GM12872 (cell line): ENCODE results near the gene NKPD1.

ENCODE experiments used
- TF ChIP-seq, protein P1 (sequence below): IDR thresholded peaks from 3 replicates; pipeline ENCODE4 v1.5.1; 2011; ENCODE audit warnings: low read depth, mild to moderate bottlenecking, low read length, moderate library complexity; ENCODE audit not compliant: insufficient read depth

Gene NKPD1

DNA sequence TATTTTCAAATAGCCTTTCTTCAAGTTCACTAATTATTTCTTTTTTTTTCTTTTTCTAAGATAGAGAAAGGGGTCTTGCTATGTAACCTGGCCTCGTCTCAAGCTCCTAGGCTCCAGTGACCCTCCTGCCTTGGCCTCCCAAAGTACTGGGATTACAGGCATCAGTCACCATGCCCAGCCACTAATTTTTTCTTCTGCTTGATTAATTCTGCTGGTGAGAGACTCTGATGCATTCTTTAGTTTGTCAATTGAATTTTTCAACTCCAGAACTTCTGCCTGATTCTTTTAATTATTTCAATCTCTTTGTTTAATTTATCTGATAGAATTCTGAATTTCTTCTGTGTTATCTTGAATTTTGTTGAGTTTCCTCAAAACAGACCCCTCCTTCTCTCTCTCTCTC is 29.2 kb upstream of the NKPD1 start:
- TF ChIP-seq, protein P1, sequence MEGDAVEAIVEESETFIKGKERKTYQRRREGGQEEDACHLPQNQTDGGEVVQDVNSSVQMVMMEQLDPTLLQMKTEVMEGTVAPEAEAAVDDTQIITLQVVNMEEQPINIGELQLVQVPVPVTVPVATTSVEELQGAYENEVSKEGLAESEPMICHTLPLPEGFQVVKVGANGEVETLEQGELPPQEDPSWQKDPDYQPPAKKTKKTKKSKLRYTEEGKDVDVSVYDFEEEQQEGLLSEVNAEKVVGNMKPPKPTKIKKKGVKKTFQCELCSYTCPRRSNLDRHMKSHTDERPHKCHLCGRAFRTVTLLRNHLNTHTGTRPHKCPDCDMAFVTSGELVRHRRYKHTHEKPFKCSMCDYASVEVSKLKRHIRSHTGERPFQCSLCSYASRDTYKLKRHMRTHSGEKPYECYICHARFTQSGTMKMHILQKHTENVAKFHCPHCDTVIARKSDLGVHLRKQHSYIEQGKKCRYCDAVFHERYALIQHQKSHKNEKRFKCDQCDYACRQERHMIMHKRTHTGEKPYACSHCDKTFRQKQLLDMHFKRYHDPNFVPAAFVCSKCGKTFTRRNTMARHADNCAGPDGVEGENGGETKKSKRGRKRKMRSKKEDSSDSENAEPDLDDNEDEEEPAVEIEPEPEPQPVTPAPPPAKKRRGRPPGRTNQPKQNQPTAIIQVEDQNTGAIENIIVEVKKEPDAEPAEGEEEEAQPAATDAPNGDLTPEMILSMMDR = no peak

GRCh38 chr19:45187421-45188100 is 26.8 kb upstream of the NKPD1 start:
- TF ChIP-seq, protein P1 = peak; percentile 77

DNA sequence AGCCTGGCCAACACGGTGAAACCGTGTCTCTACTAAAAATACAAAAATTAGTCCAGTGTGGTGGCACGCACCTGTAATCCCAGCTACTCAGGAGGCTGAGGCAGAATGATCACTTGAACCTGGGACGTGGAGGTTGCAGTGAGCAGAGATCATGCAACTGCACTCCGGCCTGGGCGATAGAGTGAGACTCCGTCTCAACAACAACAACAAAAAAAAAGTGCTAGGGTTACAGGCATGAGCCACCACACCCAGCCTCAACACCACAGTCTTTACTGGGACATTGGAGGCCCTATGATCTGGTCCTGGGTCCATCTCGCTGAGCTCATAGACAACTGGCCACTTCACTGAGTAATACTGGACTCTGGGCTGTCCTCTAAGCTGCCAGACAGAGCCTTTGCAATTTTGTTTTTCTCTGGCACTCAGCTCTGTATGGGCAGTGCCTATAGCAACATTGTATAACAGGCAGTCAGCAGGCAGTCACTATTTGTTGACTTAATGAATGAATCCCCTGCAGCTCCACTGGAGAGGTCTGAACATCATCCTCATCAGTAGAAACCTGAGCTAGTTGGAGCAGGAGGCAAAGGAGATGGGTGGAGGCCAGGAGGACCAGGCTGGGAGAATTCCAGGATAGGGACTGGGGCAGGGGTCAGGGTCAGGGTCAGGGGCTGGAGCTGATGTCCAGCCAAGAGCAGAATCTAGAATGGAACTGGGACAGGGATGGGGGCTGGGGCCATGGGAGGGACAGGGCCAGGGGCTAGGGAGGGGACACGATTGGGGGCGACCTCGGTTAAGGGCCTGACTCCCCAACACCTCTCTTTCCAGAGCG is 25.9 kb upstream of the NKPD1 start:
- TF ChIP-seq, protein P1 = no peak

GRCh38 chr19:45184115-45184514 is 23.3 kb upstream of the NKPD1 start:
- TF ChIP-seq, protein P1 = no peak

- TF ChIP-seq, protein P1 = no peak
Observed at GRCh38 chr19:45182758-45183157, 22.0 kb upstream of the NKPD1 start.

- TF ChIP-seq, protein P1 = no peak
Observed at GRCh38 chr19:45180936-45181335, 20.2 kb upstream of the NKPD1 start.

DNA sequence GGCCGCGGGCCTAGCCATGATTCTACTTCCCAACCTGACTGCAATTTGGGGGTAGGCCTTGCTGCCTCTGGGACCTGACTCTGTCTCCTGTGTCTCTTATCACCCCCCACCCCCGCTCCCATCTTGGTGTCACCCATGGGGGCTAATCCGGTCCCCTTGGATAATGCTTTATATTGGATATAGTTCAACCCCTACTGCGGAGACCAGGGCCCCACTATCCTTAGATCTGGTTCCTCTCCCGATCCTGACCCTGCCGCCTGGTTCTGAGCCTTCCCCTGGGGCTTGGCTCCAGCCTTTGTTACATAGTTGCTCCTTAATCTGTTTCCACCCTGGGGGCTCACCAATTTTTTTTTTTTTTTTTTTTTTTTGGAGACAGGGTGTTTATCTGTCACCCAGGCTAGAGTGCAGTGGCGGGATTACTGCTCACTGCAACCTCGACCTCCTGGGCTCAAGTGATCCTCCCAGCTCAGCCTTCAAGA is 19.1 kb upstream of the NKPD1 start:
- TF ChIP-seq, protein P1 = no peak
